HFFc6 (cell line): ENCODE data around the gene PLG. TPM values are rescaled to one million over a fixed set of nuclear protein-coding genes. Genes with fewer than 3 reads are reported as not detected.
"Not testable (repeated sequence)": the region's sequence is repeated elsewhere in the genome, so short reads cannot be mapped to it uniquely, and the experiment has no call there.

Experiments
- DNase-seq: peaks from one replicate; pipeline ENCODE4 v3.0.0-alpha.2; 2018
- H3K27ac Mint-ChIP-seq: 2 replicates; pipeline ENCODE4 v1.8.0; 2020; ENCODE audit warnings: mild to moderate bottlenecking, mixed read lengths
- H3K27me3 Mint-ChIP-seq: 2 replicates; pipeline ENCODE4 v1.8.0; 2021; ENCODE audit warnings: mild to moderate bottlenecking, moderate library complexity, mixed read lengths; ENCODE audit not compliant: insufficient read depth
- H3K36me3 Mint-ChIP-seq: 2 replicates; pipeline ENCODE4 v1.8.0; 2021; ENCODE audit warnings: low read depth, mixed read lengths
- H3K4me1 Mint-ChIP-seq: 2 replicates; pipeline ENCODE4 v1.8.0; 2020; ENCODE audit warnings: low read depth, mixed read lengths
- H3K4me3 Mint-ChIP-seq: 2 replicates; pipeline ENCODE4 v1.8.0; 2020; ENCODE audit warnings: mild to moderate bottlenecking, moderate library complexity, mixed read lengths
- H3K9me3 Mint-ChIP-seq: 2 replicates; pipeline ENCODE4 v1.8.0; 2020; ENCODE audit warnings: mild to moderate bottlenecking, mixed read lengths
- CTCF ChIP-seq: fragments of 200-600 bp; sonication (generic); IDR thresholded peaks from 2 replicates; pipeline ENCODE4 v1.5.0; 2021; ENCODE audit warnings: antibody characterized with exemption, mild to moderate bottlenecking
- total RNA-seq, 6 experiments: library from RNA; stranded (reverse); fragmentation: NEBNext Ultra II Directional; extraction: Animal tissue kit (Norgen Biotek cat#: 25700); gene quantifications; 2 replicates in 1 of 6; 3 replicates in 5 of 6; pipeline ENCODE4 v1.2.3, GENCODE V29; 2021

PLG gene
- total RNA-seq, 6 experiments from 2014 or later = not detected

- no peak overlapping the region for H3K27ac Mint-ChIP-seq
Observed at GRCh38 chr6:160734627-160735026, 32.6 kb downstream of the PLG start.

DNA sequence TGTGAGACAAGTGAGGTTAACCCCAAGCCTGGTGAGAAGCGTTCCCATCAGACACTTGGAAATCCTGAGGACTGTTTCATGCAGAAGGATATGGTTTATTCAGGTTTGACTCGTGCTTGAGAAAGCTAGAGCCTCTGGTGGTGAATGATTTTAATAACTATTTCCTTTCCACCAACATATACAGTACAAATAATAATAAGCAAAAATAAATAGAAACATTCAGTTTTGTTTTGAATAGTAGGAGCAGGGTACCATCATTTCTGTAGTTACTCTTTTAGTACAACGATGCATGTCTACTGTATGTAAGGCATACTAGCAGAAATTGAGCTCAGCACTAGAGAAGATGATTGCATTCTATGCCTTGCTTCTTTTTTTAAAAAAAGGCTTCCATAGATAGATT lies 33.5 kb downstream of the PLG start:
- no peak for DNase-seq

More at GRCh38 chr6:160734627-160735026, 32.6 kb downstream of the PLG start:
- Mint-ChIP-seq H3K9me3 (peaks cover 39% of the 10 kb centered on the region), H3K4me3 (no peak overlapping the region), H3K4me1 (no peaks in the 10 kb centered on the region), H3K36me3 (no peaks in the 10 kb centered on the region), H3K27me3 (no peaks in the 10 kb centered on the region; the same call in 1 of the 2 replicates)
- no peak for TF ChIP-seq CTCF
- DNase-seq = no peak

DNA sequence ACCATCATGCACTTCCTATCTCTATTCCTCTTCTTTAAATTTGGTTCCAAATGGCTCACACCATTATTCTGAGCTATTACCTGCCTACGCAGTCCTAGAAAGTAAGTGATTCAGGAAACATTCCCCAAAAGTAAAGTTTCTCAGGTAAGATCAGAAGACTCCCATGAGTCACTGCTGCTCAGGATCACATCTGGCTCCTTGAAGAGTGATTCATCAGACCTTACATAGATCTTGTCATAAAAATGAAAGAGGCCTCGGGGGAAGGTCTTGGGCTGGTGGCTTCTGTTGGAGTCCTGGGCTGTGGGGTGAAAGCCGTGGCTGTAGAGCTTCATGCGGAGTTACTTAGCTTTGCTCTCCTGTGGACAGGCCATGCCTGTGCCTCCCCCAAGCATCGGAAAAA lies 35.9 kb downstream of the PLG start:
- no peak for TF ChIP-seq CTCF
- Mint-ChIP-seq H3K9me3 (peaks cover 34% of the 10 kb centered on the region), H3K27me3 (no peaks in the 10 kb centered on the region; the same call in 1 of the 2 replicates), H3K36me3 (no peaks in the 10 kb centered on the region; the same call in 1 of the 2 replicates), H3K4me1 (no peaks in the 10 kb centered on the region), H3K4me3 (no peak overlapping the region), H3K27ac (no peak overlapping the region)
- no peak for DNase-seq

More for the DNA sequence above, 33.5 kb downstream of the PLG start:
- Mint-ChIP-seq H3K9me3 (peaks cover 34% of the 10 kb centered on the region), H3K4me3 (no peak overlapping the region), H3K36me3 (no peaks in the 10 kb centered on the region), H3K27ac (no peak overlapping the region), H3K4me1 (no peaks in the 10 kb centered on the region), H3K27me3 (no peaks in the 10 kb centered on the region; the same call in 1 of the 2 replicates)
- TF ChIP-seq CTCF = no peak

DNA sequence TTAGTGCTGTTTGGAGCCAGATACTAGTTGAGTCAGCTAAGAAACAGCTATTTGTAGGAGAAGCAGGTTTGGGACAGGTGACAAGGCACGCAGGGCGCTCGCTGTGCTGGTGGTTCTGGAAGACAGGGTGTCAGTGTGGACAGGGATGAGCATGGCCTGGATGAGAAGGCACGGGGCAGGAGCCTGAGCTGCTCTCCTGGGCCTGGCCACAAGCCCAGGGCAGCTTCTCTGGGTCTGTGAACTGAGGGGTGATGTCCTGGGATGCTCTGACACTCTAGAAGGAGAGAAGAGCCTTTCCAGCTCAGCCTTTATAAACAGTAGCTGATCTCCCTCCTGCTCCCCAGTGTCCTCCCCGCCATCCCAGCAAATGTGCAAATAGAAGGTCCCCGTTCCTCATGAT lies 37.9 kb downstream of the PLG start:
- Mint-ChIP-seq H3K9me3 (peaks cover 53% of the 10 kb centered on the region), H3K36me3 (no peaks in the 10 kb centered on the region; the same call in 1 of the 2 replicates), H3K4me1 (no peaks in the 10 kb centered on the region), H3K4me3 (no peak overlapping the region), H3K27me3 (no peaks in the 10 kb centered on the region; the same call in 1 of the 2 replicates), H3K27ac (no peak overlapping the region)
- DNase-seq = no peak
- no peak for TF ChIP-seq CTCF

DNA sequence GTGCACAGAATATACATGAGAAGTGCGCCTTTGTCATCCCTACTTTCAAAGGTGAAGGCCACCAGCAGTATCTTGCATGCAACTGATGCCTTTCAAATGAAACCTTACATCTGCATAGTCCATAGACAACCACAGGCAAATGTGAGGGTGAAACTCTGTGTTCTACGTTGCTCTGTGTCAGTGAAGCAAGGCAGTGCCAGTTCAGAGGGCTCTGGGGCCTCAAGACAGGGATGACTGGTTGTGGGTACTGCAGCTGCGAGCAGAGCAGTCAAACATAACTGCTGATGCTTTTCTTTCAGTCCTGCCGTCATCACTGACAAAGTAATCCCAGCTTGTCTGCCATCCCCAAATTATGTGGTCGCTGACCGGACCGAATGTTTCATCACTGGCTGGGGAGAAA lies 39.0 kb downstream of the PLG start:
- not testable (repeated sequence) for H3K4me1 Mint-ChIP-seq, H3K4me3 Mint-ChIP-seq, H3K27me3 Mint-ChIP-seq, H3K36me3 Mint-ChIP-seq, DNase-seq, H3K27ac Mint-ChIP-seq
- peaks cover 62% of the 10 kb centered on the region for H3K9me3 Mint-ChIP-seq

DNA sequence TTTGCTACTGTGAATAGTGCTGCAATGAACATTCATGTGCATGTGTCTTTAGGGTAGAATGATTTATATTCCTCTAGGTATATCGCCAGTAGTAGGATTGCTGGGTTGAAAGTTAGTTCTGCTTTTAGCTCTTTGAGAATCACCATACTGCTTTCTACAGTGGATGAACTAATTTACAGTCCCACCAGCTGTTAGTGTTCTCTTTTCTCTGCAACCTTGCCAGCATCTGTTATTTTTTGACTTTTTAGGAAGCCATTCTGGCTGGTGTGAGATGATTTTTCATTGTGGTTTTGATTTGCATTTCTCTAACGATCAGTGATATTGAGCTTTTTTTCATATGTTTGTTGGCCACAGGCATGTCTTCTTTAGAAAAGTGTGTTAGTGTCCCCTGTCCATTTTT lies 40.0 kb downstream of the PLG start:
- no peak for TF ChIP-seq CTCF
- peaks cover 67% of the 10 kb centered on the region for H3K9me3 Mint-ChIP-seq
- H3K27ac Mint-ChIP-seq = no peak overlapping the region
- H3K4me1 Mint-ChIP-seq = no peaks in the 10 kb centered on the region
- DNase-seq = no peak
- no peak overlapping the region for H3K4me3 Mint-ChIP-seq
- H3K36me3 Mint-ChIP-seq = peaks cover 4% of the 10 kb centered on the region; the same call in 1 of the 2 replicates
- H3K27me3 Mint-ChIP-seq = peaks cover 2% of the 10 kb centered on the region; the same call in 1 of the 2 replicates
